AG04450 (cell line): ENCODE data around the gene GPX3. TPM values are rescaled to one million over a fixed set of nuclear protein-coding genes. Genes with fewer than 3 reads are reported as not detected.

Source experiments
- CTCF ChIA-PET: fragments of 300-600, 350-600 bp; formaldehyde crosslinking; extraction: SDS; loops from one replicate; lab custom pipeline; 2022; ENCODE audit warnings: antibody characterized with exemption, inconsistent platforms; lab: Charles Lee
- POLR2A ChIA-PET: fragments of 350-600 bp; formaldehyde crosslinking; extraction: SDS; loops from one replicate; lab custom pipeline; 2021; ENCODE audit warnings: antibody characterized with exemption, inconsistent platforms; lab: Yijun Ruan, JAX
- DNase-seq: peaks from one replicate; pipeline ENCODE4 v3.0.0-alpha.2; 2011; ENCODE audit warnings: low read depth, low spot score
- H3K27ac ChIP-seq: one replicate; pipeline ENCODE4 v1.5.1; 2012; ENCODE audit warnings: low read depth, low read length, control low read depth
- H3K27me3 ChIP-seq: one replicate; pipeline ENCODE4 v1.6.0; 2012; ENCODE audit warnings: low read length; ENCODE audit not compliant: control insufficient read depth, insufficient read depth
- H3K4me3 ChIP-seq: 2 replicates; pipeline ENCODE4 v1.5.1; 2011; ENCODE audit warnings: mild to moderate bottlenecking, low read depth, low read length, control low read depth
- H3K9me3 ChIP-seq: 2 replicates; pipeline ENCODE4 v1.5.1; 2012; ENCODE audit warnings: low read length; ENCODE audit not compliant: control insufficient read depth, insufficient read depth
- polyA plus RNA-seq: library from polyadenylated mRNA; depleted of rRNA; stranded (reverse); fragments of >200 nt; gene quantifications from 2 replicates; pipeline ENCODE4 v1.2.3, GENCODE V29; 2011
- TF ChIP-seq, protein P1 (sequence below): IDR thresholded peaks from 2 replicates; pipeline ENCODE4 v1.5.1; 2011; ENCODE audit warnings: low read depth, low read length, control low read depth, inconsistent platforms

The GPX3 gene
- polyA plus RNA-seq, 1 experiment: 3.7 TPM

GRCh38 chr5:151073280-151073679, 52.9 kb downstream of the GPX3 start:
- Histone ChIP-seq H3K27ac (peak overlapping the region; percentile 31), H3K27me3 (no peaks in the 10 kb centered on the region), H3K4me3 (no peak overlapping the region), H3K9me3 (no peaks in the 10 kb centered on the region)
- POLR2A ChIA-PET: no interaction called here
- CTCF ChIA-PET: interaction anchor here (0.6 to 15.2 kb wide), 3 partner anchors 23 to 90 kb away, joined by 3 to 174 read pairs (median 3); no protein-coding TSS in a partner anchor
- TF ChIP-seq, protein P1, sequence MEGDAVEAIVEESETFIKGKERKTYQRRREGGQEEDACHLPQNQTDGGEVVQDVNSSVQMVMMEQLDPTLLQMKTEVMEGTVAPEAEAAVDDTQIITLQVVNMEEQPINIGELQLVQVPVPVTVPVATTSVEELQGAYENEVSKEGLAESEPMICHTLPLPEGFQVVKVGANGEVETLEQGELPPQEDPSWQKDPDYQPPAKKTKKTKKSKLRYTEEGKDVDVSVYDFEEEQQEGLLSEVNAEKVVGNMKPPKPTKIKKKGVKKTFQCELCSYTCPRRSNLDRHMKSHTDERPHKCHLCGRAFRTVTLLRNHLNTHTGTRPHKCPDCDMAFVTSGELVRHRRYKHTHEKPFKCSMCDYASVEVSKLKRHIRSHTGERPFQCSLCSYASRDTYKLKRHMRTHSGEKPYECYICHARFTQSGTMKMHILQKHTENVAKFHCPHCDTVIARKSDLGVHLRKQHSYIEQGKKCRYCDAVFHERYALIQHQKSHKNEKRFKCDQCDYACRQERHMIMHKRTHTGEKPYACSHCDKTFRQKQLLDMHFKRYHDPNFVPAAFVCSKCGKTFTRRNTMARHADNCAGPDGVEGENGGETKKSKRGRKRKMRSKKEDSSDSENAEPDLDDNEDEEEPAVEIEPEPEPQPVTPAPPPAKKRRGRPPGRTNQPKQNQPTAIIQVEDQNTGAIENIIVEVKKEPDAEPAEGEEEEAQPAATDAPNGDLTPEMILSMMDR: no peak
- no peak for DNase-seq

- no peaks in the 10 kb centered on the region for H3K27me3 ChIP-seq
- DNase-seq: no peak
- TF ChIP-seq, protein P1: no peak
- CTCF ChIA-PET: interaction anchor here (0.9 to 15.2 kb wide), 3 partner anchors 25 to 51 kb away, joined by 3 to 174 read pairs (median 7); no protein-coding TSS in a partner anchor
- H3K9me3 ChIP-seq: no peaks in the 10 kb centered on the region
- no peak overlapping the region for H3K27ac ChIP-seq
- H3K4me3 ChIP-seq: no peak overlapping the region
- POLR2A ChIA-PET: no interaction called here
Observed at GRCh38 chr5:151074557-151074956, 54.2 kb downstream of the GPX3 start.

DNA sequence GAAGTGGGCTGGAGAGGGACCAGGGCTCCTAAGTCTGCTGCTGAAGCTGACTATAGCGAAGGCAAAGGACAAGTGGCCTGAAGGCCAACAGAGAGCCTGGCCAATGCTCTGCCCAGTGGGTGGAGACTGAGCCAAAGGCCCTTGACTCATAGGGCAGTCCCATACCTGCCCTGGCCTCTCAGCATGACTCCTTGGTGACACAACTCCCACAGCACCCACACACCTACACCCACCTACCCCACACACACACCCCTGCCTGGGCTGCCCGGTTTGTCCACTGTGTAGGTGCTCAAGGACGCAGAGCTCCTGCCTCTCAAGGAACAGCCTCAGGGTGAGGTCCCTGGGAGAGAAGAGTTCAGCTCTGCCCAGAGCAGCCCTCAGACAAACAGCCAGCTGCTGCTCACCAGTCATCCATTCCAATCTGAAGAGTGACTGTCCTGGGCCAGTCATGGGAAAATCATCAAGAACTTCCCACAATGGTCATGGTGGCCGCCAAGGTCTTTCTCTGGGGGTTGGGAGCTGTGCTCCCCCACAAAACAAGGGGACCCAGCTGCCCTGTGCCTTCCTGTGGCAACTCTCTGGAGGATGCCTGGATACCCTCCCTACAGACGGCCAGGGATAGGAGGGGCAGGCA, 55.4 kb downstream of the GPX3 start:
- H3K9me3 ChIP-seq: no peaks in the 10 kb centered on the region
- ChIA-PET CTCF (interaction anchor here (1.3 kb wide), 1 partner anchor 24 kb away, joined by 3 read pairs; no protein-coding TSS in a partner anchor), POLR2A (interaction anchor here (0.7 to 1.4 kb wide), 2 partner anchors 13 to 18 kb away, joined by 3 to 4 read pairs; no protein-coding TSS in a partner anchor)
- no peaks in the 10 kb centered on the region for H3K27me3 ChIP-seq
- no peak for DNase-seq
- H3K4me3 ChIP-seq: no peak overlapping the region
- TF ChIP-seq, protein P1: no peak
- H3K27ac ChIP-seq: peak overlapping the region; percentile 21

DNA sequence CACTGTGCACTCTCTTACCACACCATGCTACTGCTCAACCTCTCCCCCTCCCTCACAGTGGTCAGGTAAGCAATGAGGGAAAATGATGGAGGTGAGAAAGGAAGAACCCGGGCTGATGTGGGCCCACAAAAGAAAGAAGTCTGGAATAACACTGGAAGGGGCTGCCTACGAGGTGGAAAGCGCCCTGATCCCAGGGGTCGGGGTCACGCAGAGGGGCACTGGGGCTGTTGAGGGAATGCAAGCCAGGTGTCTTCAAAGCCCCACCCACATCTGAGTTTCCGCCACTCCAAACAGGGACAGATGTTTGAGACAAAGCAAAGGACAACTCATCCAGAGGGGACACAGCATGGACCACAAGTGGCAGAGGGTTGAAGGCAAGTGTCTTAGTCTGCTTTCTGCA, 56.2 kb downstream of the GPX3 start:
- Histone ChIP-seq H3K27me3 (no peaks in the 10 kb centered on the region), H3K4me3 (no peak overlapping the region), H3K27ac (no peak overlapping the region), H3K9me3 (no peaks in the 10 kb centered on the region)
- CTCF ChIA-PET: interaction anchor here (1.3 kb wide), 1 partner anchor 25 kb away, joined by 3 read pairs; no protein-coding TSS in a partner anchor
- DNase-seq: no peak
- POLR2A ChIA-PET: interaction anchor here (0.7 to 1.4 kb wide), 2 partner anchors 14 to 17 kb away, joined by 3 to 4 read pairs; no protein-coding TSS in a partner anchor
- TF ChIP-seq, protein P1: no peak

- no peaks in the 10 kb centered on the region for H3K27me3 ChIP-seq
- no peak for DNase-seq
- TF ChIP-seq, protein P1: no peak
- CTCF ChIA-PET: no interaction called here
- POLR2A ChIA-PET: no interaction called here
- no peak overlapping the region for H3K4me3 ChIP-seq
- H3K9me3 ChIP-seq: no peaks in the 10 kb centered on the region
- no peak overlapping the region for H3K27ac ChIP-seq
Observed at GRCh38 chr5:151077419-151077818, 57.0 kb downstream of the GPX3 start.
